ENCODE data around the gene GCNT2.
"Not testable (repeated sequence)": the region's sequence is repeated elsewhere in the genome, so short reads cannot be mapped to it uniquely, and the experiment has no call there.

Gene GCNT2

GRCh38 chr6:10580570-10580969 lies 59.4 kb downstream of the GCNT2 start:
- no peak for DNase-seq (ENCODE audit: low spot score)

DNA sequence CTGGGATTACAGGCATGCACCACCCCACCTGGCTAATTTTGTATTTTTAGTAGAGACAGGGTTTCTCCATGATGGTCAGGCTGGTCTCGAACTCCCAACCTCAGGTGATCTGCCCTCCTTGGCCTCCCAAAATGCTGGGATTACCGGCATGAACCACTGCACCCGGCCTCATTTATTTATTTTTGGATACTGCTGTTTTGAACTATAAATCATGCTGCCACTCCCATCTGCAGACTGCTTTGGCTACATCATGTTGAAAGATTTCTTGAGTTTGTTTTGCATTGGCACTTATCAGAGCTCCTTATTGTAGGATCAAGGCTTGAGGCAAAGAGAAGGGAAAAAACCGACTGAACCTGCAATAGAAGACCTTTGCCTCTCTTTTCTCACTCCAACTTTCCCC lies 60.3 kb downstream of the GCNT2 start:
- DNase-seq (ENCODE audit: low spot score): peak; percentile 24

GRCh38 chr6:10582774-10583508 lies 61.8 kb downstream of the GCNT2 start:
- no peak for DNase-seq (ENCODE audit: low spot score)

GRCh38 chr6:10583509-10583901 lies 62.4 kb downstream of the GCNT2 start:
- DNase-seq (ENCODE audit: low spot score): peak; percentile 59

GRCh38 chr6:10584607-10585006 lies 63.5 kb downstream of the GCNT2 start:
- no peak for DNase-seq (ENCODE audit: low spot score)

- DNase-seq (ENCODE audit: low spot score): peak; percentile 68
Measured at GRCh38 chr6:10585209-10585845, 64.2 kb downstream of the GCNT2 start.

- peak; percentile 62 for DNase-seq (ENCODE audit: low spot score)
Measured at GRCh38 chr6:10586302-10586701, 65.2 kb downstream of the GCNT2 start.

DNA sequence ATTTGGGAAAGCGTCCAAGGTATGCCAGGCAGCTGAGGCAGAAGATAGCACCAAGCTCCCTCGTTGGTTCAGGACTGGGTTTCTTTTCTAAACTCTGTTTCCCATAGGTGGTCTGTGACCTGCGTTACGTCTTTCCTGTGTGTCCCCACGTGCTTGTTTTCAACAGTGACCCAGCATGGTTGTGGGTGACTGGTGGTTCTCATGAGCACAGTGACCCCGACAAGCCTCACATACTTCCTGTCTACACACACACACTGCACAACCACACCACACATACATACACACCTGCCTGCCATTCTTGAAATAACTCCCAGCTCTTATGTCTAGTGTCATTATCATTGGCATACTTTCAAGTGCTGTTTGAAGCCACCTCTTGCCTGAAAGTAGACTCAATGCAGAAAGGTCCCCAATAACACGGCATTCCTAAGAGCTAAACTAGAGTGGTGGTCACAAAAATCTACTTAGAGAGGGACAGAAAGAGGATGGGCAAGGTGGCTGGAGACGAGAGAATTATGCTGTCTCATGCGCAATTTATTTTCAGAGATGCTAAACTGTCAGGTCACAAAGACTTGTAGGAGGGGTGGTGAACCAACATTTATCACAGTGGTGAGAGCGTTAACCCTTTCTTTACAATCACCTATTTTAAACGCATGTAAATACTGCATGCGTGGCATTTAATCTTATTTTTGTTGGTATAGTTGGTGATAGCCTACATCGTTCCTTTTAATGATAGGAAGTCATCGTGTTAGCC lies 66.7 kb downstream of the GCNT2 start:
- peak; percentile 58 for DNase-seq (ENCODE audit: low spot score)

- no peak for DNase-seq (ENCODE audit: low spot score)
Measured at GRCh38 chr6:10588562-10589428, 67.6 kb downstream of the GCNT2 start.

- DNase-seq (ENCODE audit: low spot score): peak; percentile 89
Measured at GRCh38 chr6:10589429-10589727, 68.2 kb downstream of the GCNT2 start.

GRCh38 chr6:10589983-10590382 lies 68.8 kb downstream of the GCNT2 start:
- no peak for DNase-seq (ENCODE audit: low spot score)

- no peak for DNase-seq (ENCODE audit: low spot score)
Measured at GRCh38 chr6:10591422-10592160, 70.4 kb downstream of the GCNT2 start.

DNA sequence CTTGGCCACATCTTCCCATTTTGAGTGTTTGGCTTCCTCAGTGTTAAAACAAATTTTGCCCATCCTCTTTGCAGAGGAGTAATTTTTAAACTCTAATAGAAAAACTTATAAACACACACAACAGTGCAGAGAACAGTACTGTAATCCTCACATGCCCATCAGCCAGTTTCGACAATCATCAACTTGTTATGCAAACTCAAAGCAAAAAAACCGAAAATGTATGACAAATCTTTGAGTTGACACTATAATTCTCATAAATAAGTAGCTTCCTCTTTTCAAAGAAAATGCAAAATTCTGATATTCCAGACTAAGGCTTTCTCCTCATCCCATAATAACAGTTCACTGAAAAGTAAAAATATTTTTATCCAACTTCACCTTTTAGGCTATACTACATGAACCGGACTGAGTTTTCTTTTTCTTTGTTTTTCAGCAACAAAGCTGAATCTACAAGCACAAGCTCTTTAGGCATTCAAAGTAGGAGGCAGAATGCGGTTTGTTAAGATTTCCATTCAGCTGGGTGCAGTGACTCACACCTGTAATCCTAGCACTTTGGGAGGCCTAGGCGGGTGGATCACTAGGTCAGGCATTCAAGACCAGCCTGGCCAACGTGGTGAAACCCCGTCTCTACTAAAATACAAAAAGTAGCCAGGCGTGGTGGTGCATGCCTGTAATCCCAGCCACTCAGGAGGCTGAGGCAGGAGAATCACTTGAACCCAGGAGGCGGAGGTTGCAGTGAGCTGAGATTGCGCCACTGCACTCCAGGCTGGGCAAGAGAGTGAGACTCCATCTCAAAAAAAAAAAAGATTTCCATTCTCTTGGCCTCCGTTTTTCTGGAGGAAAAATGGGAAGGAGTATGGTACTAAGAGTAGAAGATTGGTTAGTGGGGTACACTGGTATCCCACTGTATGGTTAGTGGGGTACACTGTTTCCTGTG lies 74.8 kb downstream of the GCNT2 start:
- DNase-seq (ENCODE audit: low spot score): no peak

- no peak for DNase-seq (ENCODE audit: low spot score)
Measured at GRCh38 chr6:10597499-10598001, 76.4 kb downstream of the GCNT2 start.

DNA sequence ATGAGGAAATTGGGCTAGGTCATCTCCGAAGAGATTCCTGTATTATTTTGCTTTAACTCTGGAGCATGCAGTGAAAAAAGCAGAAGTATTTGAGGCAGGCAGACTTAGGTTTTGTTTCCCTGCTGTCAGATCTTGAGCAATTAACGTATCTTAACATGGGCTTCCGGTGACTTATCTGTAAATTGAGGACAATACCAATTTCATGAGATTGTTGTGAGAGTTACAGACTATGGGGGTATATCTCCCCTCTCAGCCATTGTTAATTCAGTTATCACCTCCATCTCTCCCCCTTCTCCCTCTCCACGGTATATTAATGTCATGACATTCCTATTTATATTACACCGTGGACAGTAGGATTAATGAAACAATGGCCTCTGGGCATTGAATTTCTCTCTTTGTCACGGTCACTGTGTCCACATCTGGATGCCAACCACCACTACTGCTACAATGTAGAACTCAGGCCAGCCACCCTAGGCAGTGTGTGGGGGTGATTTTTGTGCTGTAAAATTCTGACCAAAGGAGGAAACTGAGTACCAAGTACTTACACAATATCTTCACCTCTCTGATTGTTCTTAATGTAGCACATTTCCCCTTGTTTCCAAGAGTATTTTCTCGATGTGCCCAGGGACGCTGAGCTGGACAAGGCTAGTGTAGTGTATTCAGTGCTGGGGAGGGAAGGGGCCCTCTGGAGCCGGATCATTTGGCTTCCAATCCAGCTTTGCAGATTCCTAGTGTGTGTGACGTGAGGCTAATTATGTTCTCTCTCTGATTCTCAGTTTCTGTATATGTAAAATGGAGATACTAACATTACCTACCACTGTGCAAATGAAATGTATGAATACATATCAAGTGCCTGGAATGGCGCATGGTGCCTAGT lies 77.2 kb downstream of the GCNT2 start:
- no peak for DNase-seq (ENCODE audit: low spot score)

DNA sequence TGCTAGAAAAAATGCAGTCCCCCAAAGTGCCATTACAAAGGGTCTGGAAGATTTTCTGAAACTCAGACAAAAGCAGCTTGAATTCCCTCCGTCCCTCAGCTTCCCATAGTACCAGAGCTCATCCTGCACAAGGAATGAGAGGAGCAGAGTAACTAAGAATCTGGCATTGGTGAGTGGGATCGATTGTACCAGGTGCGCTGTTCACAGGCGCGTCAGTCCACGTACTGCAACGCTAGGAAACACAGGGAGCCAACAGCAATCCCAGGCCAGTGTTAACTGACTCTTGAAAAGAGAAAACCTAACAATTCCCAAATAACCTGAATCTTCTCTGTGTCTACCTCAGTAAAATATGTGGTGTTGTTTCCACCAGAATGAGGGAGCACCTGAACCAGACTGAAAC lies 77.9 kb downstream of the GCNT2 start:
- no peak for DNase-seq (ENCODE audit: low spot score)

- not testable (repeated sequence) for DNase-seq (ENCODE audit: low spot score)
Measured at GRCh38 chr6:10600681-10601080, 79.5 kb downstream of the GCNT2 start.

- no peak for DNase-seq (ENCODE audit: low spot score)
Measured at GRCh38 chr6:10603219-10603618, 82.1 kb downstream of the GCNT2 start.

- DNase-seq (ENCODE audit: low spot score): no peak
Measured at GRCh38 chr6:10609038-10609437, 87.9 kb downstream of the GCNT2 start.

Data from cerebellar cortex (tissue), 1 donor.